ENCODE results near the gene UGT1A10. TPM values are rescaled to one million over a fixed set of nuclear protein-coding genes. Genes with fewer than 3 reads are reported as not detected.

The UGT1A10 gene
- total RNA-seq, 2 donors from 2014 or later: 0.41 TPM; not detected in 1

- H3K9me3 ChIP-seq: peaks cover 4% of the 10 kb centered on the region
- no peak for ATAC-seq (ENCODE audit: insufficient number of reproducible peaks, low FRiP score, low read depth)
- no peak for DNase-seq (ENCODE audit: low spot score)
- H3K36me3 ChIP-seq: no peaks in the 10 kb centered on the region
- no peak within 1 kb of the TSS for H3K27ac ChIP-seq
- no peaks in the 10 kb centered on the region for H3K4me1 ChIP-seq (ENCODE audit: control insufficient read depth in 1 of 2, low read depth in 2 of 2)
- no peak for TF ChIP-seq CTCF (IDR thresholded peaks at IDR 0.05)
- H3K27me3 ChIP-seq (replicated peaks; ENCODE audit: insufficient read depth): no peaks in the 10 kb centered on the region
- no peak within 1 kb of the TSS for H3K4me3 ChIP-seq
Measured at GRCh38 chr2:233778030-233778429, 141.8 kb downstream of the UGT1A10 start, which contains the start of gene MROH2A. Gene MROH2A, plus strand, starts transcription at chr2:233778330. Its CDS starts 1,029 bp downstream, at chr2:233779359.

DNA sequence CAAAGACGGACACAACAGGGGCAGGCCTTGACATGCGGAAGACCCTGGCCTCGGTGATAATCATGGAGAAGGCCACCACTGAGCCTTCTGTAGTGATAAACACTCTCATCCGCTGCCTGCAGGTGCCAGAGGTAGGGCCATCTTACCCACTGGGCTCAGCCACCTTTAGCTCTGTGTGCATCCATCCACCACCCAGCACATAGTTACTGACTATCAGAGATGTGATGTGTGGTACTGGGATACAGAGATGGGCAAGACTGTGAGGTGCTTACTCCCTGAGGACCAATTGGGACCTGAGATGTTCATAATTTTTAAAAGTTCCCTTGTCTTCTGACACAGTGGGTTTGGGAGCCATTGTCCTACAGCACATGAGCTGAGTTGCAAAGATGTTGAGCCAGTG is 143.5 kb downstream of the UGT1A10 start:
- no peaks in the 10 kb centered on the region for H3K27me3 ChIP-seq (replicated peaks; ENCODE audit: insufficient read depth)
- no peak overlapping the region for H3K4me3 ChIP-seq
- no peaks in the 10 kb centered on the region for H3K4me1 ChIP-seq (ENCODE audit: control insufficient read depth in 1 of 2, low read depth in 2 of 2)
- no peak for ATAC-seq (ENCODE audit: insufficient number of reproducible peaks, low FRiP score, low read depth)
- no peak overlapping the region for H3K27ac ChIP-seq
- H3K36me3 ChIP-seq: no peaks in the 10 kb centered on the region
- no peak for DNase-seq (ENCODE audit: low spot score)
- H3K9me3 ChIP-seq: peaks cover 4% of the 10 kb centered on the region
- TF ChIP-seq CTCF (IDR thresholded peaks at IDR 0.05): no peak

- H3K27ac ChIP-seq: no peak overlapping the region
- DNase-seq (ENCODE audit: low spot score) (no peak), ATAC-seq (ENCODE audit: insufficient number of reproducible peaks, low FRiP score, low read depth) (no peak)
- no peak for TF ChIP-seq CTCF (IDR thresholded peaks at IDR 0.05)
- H3K36me3 ChIP-seq: no peaks in the 10 kb centered on the region
- peaks cover 2% of the 10 kb centered on the region for H3K9me3 ChIP-seq
- no peaks in the 10 kb centered on the region for H3K27me3 ChIP-seq (replicated peaks; ENCODE audit: insufficient read depth)
- H3K4me3 ChIP-seq: no peak overlapping the region
- H3K4me1 ChIP-seq (ENCODE audit: control insufficient read depth in 1 of 2, low read depth in 2 of 2): no peaks in the 10 kb centered on the region
Measured at GRCh38 chr2:233780771-233781170, 144.5 kb downstream of the UGT1A10 start.

- Histone ChIP-seq H3K9me3 (no peaks in the 10 kb centered on the region), H3K36me3 (no peaks in the 10 kb centered on the region), H3K4me3 (no peak overlapping the region), H3K4me1 (ENCODE audit: control insufficient read depth in 1 of 2, low read depth in 2 of 2) (no peaks in the 10 kb centered on the region), H3K27ac (no peak overlapping the region), H3K27me3 (replicated peaks; ENCODE audit: insufficient read depth) (no peaks in the 10 kb centered on the region)
- DNase-seq (ENCODE audit: low spot score) (no peak), ATAC-seq (ENCODE audit: insufficient number of reproducible peaks, low FRiP score, low read depth) (no peak)
- TF ChIP-seq CTCF (IDR thresholded peaks at IDR 0.05): no peak
Measured at GRCh38 chr2:233789554-233789953, 153.3 kb downstream of the UGT1A10 start.

GRCh38 chr2:233791151-233791882 is 155.1 kb downstream of the UGT1A10 start:
- H3K27ac ChIP-seq: no peak overlapping the region
- H3K36me3 ChIP-seq: no peaks in the 10 kb centered on the region
- no peak overlapping the region for H3K4me3 ChIP-seq
- no peaks in the 10 kb centered on the region for H3K27me3 ChIP-seq (replicated peaks; ENCODE audit: insufficient read depth)
- ATAC-seq (ENCODE audit: insufficient number of reproducible peaks, low FRiP score, low read depth) (no peak), DNase-seq (ENCODE audit: low spot score) (no peak)
- no peak for TF ChIP-seq CTCF (IDR thresholded peaks at IDR 0.05)
- no peaks in the 10 kb centered on the region for H3K4me1 ChIP-seq (ENCODE audit: control insufficient read depth in 1 of 2, low read depth in 2 of 2)
- no peaks in the 10 kb centered on the region for H3K9me3 ChIP-seq
